Measurements from ENCODE around the gene TNIP2. TPM values are rescaled to one million over a fixed set of nuclear protein-coding genes. Genes with fewer than 3 reads are reported as not detected.

TNIP2 gene
- total RNA-seq, 2 experiments from 2014 or later = 26.2 to 32.1 TPM

DNA sequence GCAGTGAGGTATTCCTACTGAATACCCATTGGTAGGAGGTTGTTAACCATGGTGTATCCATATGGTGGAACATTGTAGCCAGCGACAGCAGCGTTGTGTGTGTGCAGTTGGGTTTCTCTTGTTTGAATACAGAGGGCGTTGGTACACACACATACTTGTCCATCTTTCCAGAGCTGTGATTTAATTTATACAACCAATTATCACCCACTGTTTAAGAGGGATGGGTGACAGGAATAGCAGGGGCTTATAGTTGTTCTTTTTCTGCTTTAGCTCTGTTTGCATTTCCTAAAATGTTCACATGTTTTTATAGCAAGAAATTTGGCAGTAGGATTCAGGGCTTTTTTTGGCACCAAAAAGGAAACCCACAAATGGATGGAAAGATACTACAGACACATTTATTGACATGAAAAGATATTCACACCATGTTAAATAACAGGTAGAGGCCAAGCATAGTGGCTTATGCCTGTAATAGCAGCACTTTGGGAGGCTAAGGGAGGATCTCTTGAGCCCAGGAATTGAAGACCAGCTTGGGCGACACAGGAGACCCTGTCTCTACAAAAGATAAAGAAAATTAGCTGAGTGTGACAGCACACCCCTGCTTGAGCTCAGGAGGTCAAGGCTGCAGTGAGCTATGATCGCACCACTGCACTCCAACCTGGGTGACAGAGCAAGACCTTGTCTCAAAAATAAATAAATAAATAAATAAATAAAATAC lies 60.6 kb downstream of the TNIP2 start:
- peak overlapping the region; percentile 93 for H3K27ac ChIP-seq (ENCODE audit: low read depth, low read length, poor library complexity, severe bottlenecking)
- peak overlapping the region; percentile 60 for H3K4me3 ChIP-seq (ENCODE audit: low read depth, low read length, poor library complexity, severe bottlenecking)
- intact Hi-C loops (cut with micrococcal nuclease; ENCODE audit: unreplicated experiment) = loop anchor here (2.0 to 5.0 kb wide), 3 partner anchors 51 to 262 kb away; no protein-coding TSS in a partner anchor
- ChIA-PET POLR2A (interaction anchor here (0.6 to 1.7 kb wide), 7 partner anchors 9 to 745 kb away, joined by 3 to 9 read pairs (median 3); no protein-coding TSS in a partner anchor), CTCF (ENCODE audit: unreplicated experiment) (no interaction called here)
- peaks cover 78% of the 10 kb centered on the region for H3K36me3 ChIP-seq (ENCODE audit: insufficient read depth, low read length)
- TF ChIP-seq CTCF (conservative IDR thresholded peaks at IDR 0.05; ENCODE audit: low read length) (peak; percentile 34), EZH2phosphoT487 (IDR thresholded peaks at IDR 0.05; ENCODE audit: borderline replicate concordance, low read depth, low read length) (no peak)
- peak; percentile 55 for DNase-seq (ENCODE audit: low spot score)
- peak overlapping the region; percentile 91 for H3K4me2 ChIP-seq (ENCODE audit: low read length)
- no peaks in the 10 kb centered on the region for H3K9me3 ChIP-seq (ENCODE audit: low read length)
- no peaks in the 10 kb centered on the region for H3K9me2 ChIP-seq (ENCODE audit: insufficient read depth, low read length)
- H4K20me1 ChIP-seq (ENCODE audit: insufficient read depth, low read length) = 0 out of 2 replicates have a peak, but pooled peaks cover 4% of the 10 kb centered on the region
- no peaks in the 10 kb centered on the region for H3K79me2 ChIP-seq (ENCODE audit: insufficient read depth, low read depth, low read length)
- H3K4me1 ChIP-seq (ENCODE audit: insufficient read depth, low read length, poor library complexity, severe bottlenecking) = peaks cover 67% of the 10 kb centered on the region
- no peak overlapping the region for H2AFZ ChIP-seq (ENCODE audit: low read length)
- no TSS peak for BruUV-seq (replicated peaks)

DNA sequence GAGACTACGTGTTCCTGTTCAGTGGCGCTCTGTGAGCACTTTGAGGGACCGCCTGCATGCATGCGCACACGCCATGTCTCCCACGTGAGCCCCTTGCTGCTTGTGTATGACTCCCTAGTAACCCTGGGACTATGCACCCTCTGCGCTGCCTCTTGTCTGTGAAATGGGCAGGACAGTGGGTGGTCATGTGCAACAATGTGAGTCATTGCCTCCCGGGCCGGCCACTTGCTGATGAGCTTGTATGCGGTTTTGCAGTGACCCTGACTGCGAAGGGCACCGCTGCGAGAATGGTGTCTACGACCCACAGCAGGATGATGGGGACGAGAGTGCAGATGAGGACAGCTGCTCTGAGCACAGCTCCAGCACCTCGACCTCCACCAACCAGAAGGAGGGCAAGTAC lies 61.4 kb downstream of the TNIP2 start:
- ChIA-PET CTCF (ENCODE audit: unreplicated experiment) (no interaction called here), POLR2A (interaction anchor here (1.7 kb wide), 1 partner anchor 8 kb away, joined by 4 read pairs; no protein-coding TSS in a partner anchor)
- Histone ChIP-seq H3K36me3 (ENCODE audit: insufficient read depth, low read length) (peaks cover 70% of the 10 kb centered on the region), H3K4me1 (ENCODE audit: insufficient read depth, low read length, poor library complexity, severe bottlenecking) (peaks cover 75% of the 10 kb centered on the region), H3K79me2 (ENCODE audit: insufficient read depth, low read depth, low read length) (no peaks in the 10 kb centered on the region), H3K4me2 (ENCODE audit: low read length) (peak overlapping the region; percentile 91), H3K9me3 (ENCODE audit: low read length) (no peaks in the 10 kb centered on the region), H3K4me3 (ENCODE audit: low read depth, low read length, poor library complexity, severe bottlenecking) (no peak overlapping the region), H3K9me2 (ENCODE audit: insufficient read depth, low read length) (no peaks in the 10 kb centered on the region), H2AFZ (ENCODE audit: low read length) (no peak overlapping the region), H3K27ac (ENCODE audit: low read depth, low read length, poor library complexity, severe bottlenecking) (peak overlapping the region; percentile 93), H4K20me1 (ENCODE audit: insufficient read depth, low read length) (0 out of 2 replicates have a peak, but pooled peaks cover 4% of the 10 kb centered on the region)
- intact Hi-C loops (cut with micrococcal nuclease; ENCODE audit: unreplicated experiment) = loop anchor here (5.0 kb wide), 2 partner anchors 238 to 263 kb away; no protein-coding TSS in a partner anchor
- DNase-seq (ENCODE audit: low spot score) = no peak
- TF ChIP-seq CTCF (conservative IDR thresholded peaks at IDR 0.05; ENCODE audit: low read length) (no peak), EZH2phosphoT487 (IDR thresholded peaks at IDR 0.05; ENCODE audit: borderline replicate concordance, low read depth, low read length) (no peak)
- no TSS peak for BruUV-seq (replicated peaks)

- no peak overlapping the region for H3K27ac ChIP-seq (ENCODE audit: low read depth, low read length, poor library complexity, severe bottlenecking)
- intact Hi-C loops (cut with micrococcal nuclease; ENCODE audit: unreplicated experiment) = no loop called here
- DNase-seq (ENCODE audit: low spot score) = no peak
- no peaks in the 10 kb centered on the region for H4K20me1 ChIP-seq (ENCODE audit: insufficient read depth, low read length)
- no peaks in the 10 kb centered on the region for H3K9me3 ChIP-seq (ENCODE audit: low read length)
- H3K79me2 ChIP-seq (ENCODE audit: insufficient read depth, low read depth, low read length) = no peaks in the 10 kb centered on the region
- CTCF ChIA-PET (ENCODE audit: unreplicated experiment) = no interaction called here
- no peak overlapping the region for H2AFZ ChIP-seq (ENCODE audit: low read length)
- no peak overlapping the region for H3K4me3 ChIP-seq (ENCODE audit: low read depth, low read length, poor library complexity, severe bottlenecking)
- peaks cover 49% of the 10 kb centered on the region for H3K36me3 ChIP-seq (ENCODE audit: insufficient read depth, low read length)
- POLR2A ChIA-PET = interaction anchor here (0.7 to 1.0 kb wide), 2 partner anchors 12 to 101 kb away, joined by 3 to 4 read pairs; no protein-coding TSS in a partner anchor
- H3K4me2 ChIP-seq (ENCODE audit: low read length) = no peak overlapping the region
- no peak for TF ChIP-seq CTCF (conservative IDR thresholded peaks at IDR 0.05; ENCODE audit: low read length)
- no peaks in the 10 kb centered on the region for H3K9me2 ChIP-seq (ENCODE audit: insufficient read depth, low read length)
- BruUV-seq (replicated peaks) = TSS peak; percentile 29
- H3K4me1 ChIP-seq (ENCODE audit: insufficient read depth, low read length, poor library complexity, severe bottlenecking) = peaks cover 60% of the 10 kb centered on the region
These were observed 64.1 kb downstream of the TNIP2 start for GRCh38 chr4:2691952-2692435.
